WTC11 (cell line): Measurements from ENCODE around the gene CHSY3. TPM values are rescaled to one million over a fixed set of nuclear protein-coding genes. Genes with fewer than 3 reads are reported as not detected.

Experiments used
- ATAC-seq: fragments of 200-7000 bp; cut with Tn5 transposase; 2 replicates; pipeline ENCODE4 v1.10.0; 2021; ENCODE audit warnings: mild to moderate bottlenecking, moderate library complexity
- CTCF ChIA-PET: fragments of 300-600 bp; sonication (Branson Sonifier 250); formaldehyde crosslinking; loops from one replicate; lab custom pipeline; 2021; ENCODE audit warnings: antibody characterized with exemption; lab: Charles Lee
- POLR2A ChIA-PET: fragments of 350-600 bp; sonication (Branson Sonifier 250); formaldehyde crosslinking; loops from one replicate; lab custom pipeline; 2021; ENCODE audit warnings: antibody characterized with exemption; lab: Charles Lee
- DNase-seq: peaks from one replicate; pipeline ENCODE4 v3.0.0; 2021; ENCODE audit warnings: low spot score
- H3K27ac Mint-ChIP-seq: 2 replicates; pipeline ENCODE4 v1.8.0; 2021; ENCODE audit warnings: mixed read lengths
- H3K27me3 Mint-ChIP-seq: 2 replicates; pipeline ENCODE4 v1.8.0; 2021; ENCODE audit warnings: low read depth, mild to moderate bottlenecking, moderate library complexity, mixed read lengths
- H3K36me3 Mint-ChIP-seq: 2 replicates; pipeline ENCODE4 v1.8.0; 2021; ENCODE audit warnings: mixed read lengths
- H3K4me1 Mint-ChIP-seq: 2 replicates; pipeline ENCODE4 v1.8.0; 2022; ENCODE audit warnings: mixed read lengths
- H3K4me3 Mint-ChIP-seq: 2 replicates; pipeline ENCODE4 v1.8.0; 2021; ENCODE audit warnings: mild to moderate bottlenecking, moderate library complexity, mixed read lengths
- H3K9me3 Mint-ChIP-seq: 2 replicates; pipeline ENCODE4 v1.8.0; 2021; ENCODE audit warnings: mixed read lengths
- CBFB ChIP-seq: sonication (generic); formaldehyde crosslinking; IDR thresholded peaks from 2 replicates; pipeline ENCODE4 v1.8.1; 2022; ENCODE audit warnings: mild to moderate bottlenecking, low read depth, missing genetic modification reagents
- GTF2I ChIP-seq: fragments of 250-450 bp; sonication (Bioruptor Pico); conservative IDR thresholded peaks from 2 replicates; pipeline ENCODE4 v1.4.0; 2021; ENCODE audit warnings: mild to moderate bottlenecking
- HMGA2 ChIP-seq: fragments of 250-450 bp; sonication (Bioruptor Pico); IDR thresholded peaks from 2 replicates; pipeline ENCODE4 v1.4.0; 2021; ENCODE audit warnings: mild to moderate bottlenecking, moderate library complexity
- JUN ChIP-seq: sonication (generic); formaldehyde crosslinking; IDR thresholded peaks from 2 replicates; pipeline ENCODE4 v1.8.0; 2023; ENCODE audit warnings: mild to moderate bottlenecking, missing genetic modification reagents
- NR3C1 ChIP-seq: sonication (generic); formaldehyde crosslinking; conservative IDR thresholded peaks from 2 replicates; pipeline ENCODE4 v1.8.1; 2023; ENCODE audit warnings: low read depth, mild to moderate bottlenecking, missing genetic modification reagents
- PRRX2 ChIP-seq: fragments of 250-450 bp; sonication (Bioruptor Pico); IDR thresholded peaks from 2 replicates; pipeline ENCODE4 v1.8.0; 2021; ENCODE audit warnings: mild to moderate bottlenecking
- RORB ChIP-seq: fragments of 250-450 bp; sonication (Bioruptor Pico); IDR thresholded peaks from 2 replicates; pipeline ENCODE4 v1.9.0; 2021; ENCODE audit warnings: mild to moderate bottlenecking
- SOX15 ChIP-seq: fragments of 250-450 bp; sonication (Bioruptor Pico); IDR thresholded peaks from 2 replicates; pipeline ENCODE4 v1.9.0; 2021; ENCODE audit warnings: mild to moderate bottlenecking
- ZNF138 ChIP-seq: sonication (generic); formaldehyde crosslinking; conservative IDR thresholded peaks from 2 replicates; pipeline ENCODE4 v1.8.1; 2022; ENCODE audit warnings: mild to moderate bottlenecking, moderate library complexity, missing genetic modification reagents
- ZNF423 ChIP-seq: fragments of 250-450 bp; sonication (Bioruptor Pico); IDR thresholded peaks from 2 replicates; pipeline ENCODE4 v2.1.2; 2022; ENCODE audit warnings: mild to moderate bottlenecking, moderate library complexity
- ZNF671 ChIP-seq: fragments of 250-450 bp; sonication (Bioruptor Pico); IDR thresholded peaks from 2 replicates; pipeline ENCODE4 v1.8.0; 2021; ENCODE audit warnings: mild to moderate bottlenecking
- total RNA-seq: library from RNA; stranded (reverse); gene quantifications from 3 replicates; pipeline ENCODE4 v1.2.3, GENCODE V29; 2021
- TF ChIP-seq, protein P1 (sequence below): sonication (generic); formaldehyde crosslinking; IDR thresholded peaks from 2 replicates; pipeline ENCODE4 v1.8.1; 2022; ENCODE audit warnings: low read depth, mild to moderate bottlenecking, moderate library complexity, missing genetic modification reagents, borderline replicate concordance
- TF ChIP-seq, protein P2 (sequence below): sonication (generic); formaldehyde crosslinking; IDR thresholded peaks from 2 replicates; pipeline ENCODE4 v1.8.1; 2022; ENCODE audit warnings: low read depth, missing genetic modification reagents, borderline replicate concordance
- TF ChIP-seq, protein P3 (sequence below): sonication (generic); formaldehyde crosslinking; IDR thresholded peaks from 2 replicates; pipeline ENCODE4 v1.8.1; 2022; ENCODE audit warnings: missing genetic modification reagents, borderline replicate concordance
- TF ChIP-seq, protein P4 (sequence below): fragments of 250-450 bp; sonication (Bioruptor Pico); IDR thresholded peaks from 2 replicates; pipeline ENCODE4 v1.9.0; 2021; ENCODE audit warnings: mild to moderate bottlenecking, borderline replicate concordance
- TF ChIP-seq, protein P5 (sequence below): sonication (generic); formaldehyde crosslinking; conservative IDR thresholded peaks from 2 replicates; pipeline ENCODE4 v1.8.1; 2023; ENCODE audit warnings: mild to moderate bottlenecking, low read depth, missing genetic modification reagents, moderate library complexity
- TF ChIP-seq, protein P6 (sequence below): sonication (generic); formaldehyde crosslinking; IDR thresholded peaks from 2 replicates; pipeline ENCODE4 v1.8.0; 2022; ENCODE audit warnings: mild to moderate bottlenecking, missing genetic modification reagents
- TF ChIP-seq, protein P7 (sequence below): sonication (generic); formaldehyde crosslinking; IDR thresholded peaks from 2 replicates; pipeline ENCODE4 v1.8.0; 2022; ENCODE audit warnings: mild to moderate bottlenecking, missing genetic modification reagents
- TF ChIP-seq, protein P8 (sequence below): sonication (generic); formaldehyde crosslinking; IDR thresholded peaks from 2 replicates; pipeline ENCODE4 v1.8.0; 2023; ENCODE audit warnings: mild to moderate bottlenecking, missing genetic modification reagents

Gene CHSY3
- total RNA-seq, 1 experiment from 2014 or later: 0.98 TPM

DNA sequence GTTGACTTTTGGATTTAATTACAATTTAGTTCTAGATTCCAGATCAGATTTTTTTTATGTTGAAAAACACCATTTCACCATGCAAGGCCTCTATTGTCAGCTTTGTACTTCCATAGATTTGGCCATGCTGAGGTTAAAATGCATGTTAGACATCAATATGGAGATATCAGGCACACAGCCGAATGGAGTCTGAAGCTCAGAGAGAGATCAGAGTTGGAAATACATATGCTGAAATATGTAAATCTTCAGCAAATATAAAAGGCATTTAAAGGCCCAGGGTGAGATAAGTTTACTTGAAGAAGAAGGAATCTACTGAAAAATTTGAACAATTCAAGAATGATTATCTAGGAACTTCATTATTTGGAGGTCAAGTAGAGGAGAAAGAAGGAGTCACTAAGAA, 139.6 kb downstream of the CHSY3 start:
- Mint-ChIP-seq H3K27me3 (no peaks in the 10 kb centered on the region), H3K36me3 (no peaks in the 10 kb centered on the region), H3K4me1 (no peaks in the 10 kb centered on the region), H3K4me3 (no peak overlapping the region), H3K27ac (no peak overlapping the region), H3K9me3 (no peaks in the 10 kb centered on the region)
- TF ChIP-seq GTF2I (CRISPR knock-in tag) (no peak), RORB (CRISPR knock-in tag) (no peak), ZNF423 (no peak), NR3C1 (CRISPR knock-in tag) (no peak), HMGA2 (CRISPR knock-in tag) (no peak), JUN (CRISPR knock-in tag) (no peak), SOX15 (no peak)
- TF ChIP-seq, protein P1, sequence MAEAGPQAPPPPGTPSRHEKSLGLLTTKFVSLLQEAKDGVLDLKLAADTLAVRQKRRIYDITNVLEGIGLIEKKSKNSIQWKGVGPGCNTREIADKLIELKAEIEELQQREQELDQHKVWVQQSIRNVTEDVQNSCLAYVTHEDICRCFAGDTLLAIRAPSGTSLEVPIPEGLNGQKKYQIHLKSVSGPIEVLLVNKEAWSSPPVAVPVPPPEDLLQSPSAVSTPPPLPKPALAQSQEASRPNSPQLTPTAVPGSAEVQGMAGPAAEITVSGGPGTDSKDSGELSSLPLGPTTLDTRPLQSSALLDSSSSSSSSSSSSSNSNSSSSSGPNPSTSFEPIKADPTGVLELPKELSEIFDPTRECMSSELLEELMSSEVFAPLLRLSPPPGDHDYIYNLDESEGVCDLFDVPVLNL (CRISPR knock-in tag): no peak
- TF ChIP-seq, protein P2, sequence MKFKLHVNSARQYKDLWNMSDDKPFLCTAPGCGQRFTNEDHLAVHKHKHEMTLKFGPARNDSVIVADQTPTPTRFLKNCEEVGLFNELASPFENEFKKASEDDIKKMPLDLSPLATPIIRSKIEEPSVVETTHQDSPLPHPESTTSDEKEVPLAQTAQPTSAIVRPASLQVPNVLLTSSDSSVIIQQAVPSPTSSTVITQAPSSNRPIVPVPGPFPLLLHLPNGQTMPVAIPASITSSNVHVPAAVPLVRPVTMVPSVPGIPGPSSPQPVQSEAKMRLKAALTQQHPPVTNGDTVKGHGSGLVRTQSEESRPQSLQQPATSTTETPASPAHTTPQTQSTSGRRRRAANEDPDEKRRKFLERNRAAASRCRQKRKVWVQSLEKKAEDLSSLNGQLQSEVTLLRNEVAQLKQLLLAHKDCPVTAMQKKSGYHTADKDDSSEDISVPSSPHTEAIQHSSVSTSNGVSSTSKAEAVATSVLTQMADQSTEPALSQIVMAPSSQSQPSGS (CRISPR knock-in tag): no peak
- TF ChIP-seq, protein P3, sequence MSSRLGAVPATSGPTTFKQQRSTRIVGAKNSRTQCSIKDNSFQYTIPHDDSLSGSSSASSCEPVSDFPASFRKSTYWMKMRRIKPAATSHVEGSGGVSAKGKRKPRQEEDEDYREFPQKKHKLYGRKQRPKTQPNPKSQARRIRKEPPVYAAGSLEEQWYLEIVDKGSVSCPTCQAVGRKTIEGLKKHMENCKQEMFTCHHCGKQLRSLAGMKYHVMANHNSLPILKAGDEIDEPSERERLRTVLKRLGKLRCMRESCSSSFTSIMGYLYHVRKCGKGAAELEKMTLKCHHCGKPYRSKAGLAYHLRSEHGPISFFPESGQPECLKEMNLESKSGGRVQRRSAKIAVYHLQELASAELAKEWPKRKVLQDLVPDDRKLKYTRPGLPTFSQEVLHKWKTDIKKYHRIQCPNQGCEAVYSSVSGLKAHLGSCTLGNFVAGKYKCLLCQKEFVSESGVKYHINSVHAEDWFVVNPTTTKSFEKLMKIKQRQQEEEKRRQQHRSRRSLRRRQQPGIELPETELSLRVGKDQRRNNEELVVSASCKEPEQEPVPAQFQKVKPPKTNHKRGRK (CRISPR knock-in tag): no peak
- TF ChIP-seq, protein P4, sequence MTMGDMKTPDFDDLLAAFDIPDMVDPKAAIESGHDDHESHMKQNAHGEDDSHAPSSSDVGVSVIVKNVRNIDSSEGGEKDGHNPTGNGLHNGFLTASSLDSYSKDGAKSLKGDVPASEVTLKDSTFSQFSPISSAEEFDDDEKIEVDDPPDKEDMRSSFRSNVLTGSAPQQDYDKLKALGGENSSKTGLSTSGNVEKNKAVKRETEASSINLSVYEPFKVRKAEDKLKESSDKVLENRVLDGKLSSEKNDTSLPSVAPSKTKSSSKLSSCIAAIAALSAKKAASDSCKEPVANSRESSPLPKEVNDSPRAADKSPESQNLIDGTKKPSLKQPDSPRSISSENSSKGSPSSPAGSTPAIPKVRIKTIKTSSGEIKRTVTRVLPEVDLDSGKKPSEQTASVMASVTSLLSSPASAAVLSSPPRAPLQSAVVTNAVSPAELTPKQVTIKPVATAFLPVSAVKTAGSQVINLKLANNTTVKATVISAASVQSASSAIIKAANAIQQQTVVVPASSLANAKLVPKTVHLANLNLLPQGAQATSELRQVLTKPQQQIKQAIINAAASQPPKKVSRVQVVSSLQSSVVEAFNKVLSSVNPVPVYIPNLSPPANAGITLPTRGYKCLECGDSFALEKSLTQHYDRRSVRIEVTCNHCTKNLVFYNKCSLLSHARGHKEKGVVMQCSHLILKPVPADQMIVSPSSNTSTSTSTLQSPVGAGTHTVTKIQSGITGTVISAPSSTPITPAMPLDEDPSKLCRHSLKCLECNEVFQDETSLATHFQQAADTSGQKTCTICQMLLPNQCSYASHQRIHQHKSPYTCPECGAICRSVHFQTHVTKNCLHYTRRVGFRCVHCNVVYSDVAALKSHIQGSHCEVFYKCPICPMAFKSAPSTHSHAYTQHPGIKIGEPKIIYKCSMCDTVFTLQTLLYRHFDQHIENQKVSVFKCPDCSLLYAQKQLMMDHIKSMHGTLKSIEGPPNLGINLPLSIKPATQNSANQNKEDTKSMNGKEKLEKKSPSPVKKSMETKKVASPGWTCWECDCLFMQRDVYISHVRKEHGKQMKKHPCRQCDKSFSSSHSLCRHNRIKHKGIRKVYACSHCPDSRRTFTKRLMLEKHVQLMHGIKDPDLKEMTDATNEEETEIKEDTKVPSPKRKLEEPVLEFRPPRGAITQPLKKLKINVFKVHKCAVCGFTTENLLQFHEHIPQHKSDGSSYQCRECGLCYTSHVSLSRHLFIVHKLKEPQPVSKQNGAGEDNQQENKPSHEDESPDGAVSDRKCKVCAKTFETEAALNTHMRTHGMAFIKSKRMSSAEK (CRISPR knock-in tag): no peak
- TF ChIP-seq, protein P5, sequence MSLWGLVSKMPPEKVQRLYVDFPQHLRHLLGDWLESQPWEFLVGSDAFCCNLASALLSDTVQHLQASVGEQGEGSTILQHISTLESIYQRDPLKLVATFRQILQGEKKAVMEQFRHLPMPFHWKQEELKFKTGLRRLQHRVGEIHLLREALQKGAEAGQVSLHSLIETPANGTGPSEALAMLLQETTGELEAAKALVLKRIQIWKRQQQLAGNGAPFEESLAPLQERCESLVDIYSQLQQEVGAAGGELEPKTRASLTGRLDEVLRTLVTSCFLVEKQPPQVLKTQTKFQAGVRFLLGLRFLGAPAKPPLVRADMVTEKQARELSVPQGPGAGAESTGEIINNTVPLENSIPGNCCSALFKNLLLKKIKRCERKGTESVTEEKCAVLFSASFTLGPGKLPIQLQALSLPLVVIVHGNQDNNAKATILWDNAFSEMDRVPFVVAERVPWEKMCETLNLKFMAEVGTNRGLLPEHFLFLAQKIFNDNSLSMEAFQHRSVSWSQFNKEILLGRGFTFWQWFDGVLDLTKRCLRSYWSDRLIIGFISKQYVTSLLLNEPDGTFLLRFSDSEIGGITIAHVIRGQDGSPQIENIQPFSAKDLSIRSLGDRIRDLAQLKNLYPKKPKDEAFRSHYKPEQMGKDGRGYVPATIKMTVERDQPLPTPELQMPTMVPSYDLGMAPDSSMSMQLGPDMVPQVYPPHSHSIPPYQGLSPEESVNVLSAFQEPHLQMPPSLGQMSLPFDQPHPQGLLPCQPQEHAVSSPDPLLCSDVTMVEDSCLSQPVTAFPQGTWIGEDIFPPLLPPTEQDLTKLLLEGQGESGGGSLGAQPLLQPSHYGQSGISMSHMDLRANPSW: no peak
- no peak for ATAC-seq
- DNase-seq: no peak
- ChIA-PET POLR2A (no interaction called here), CTCF (no interaction called here)

DNA sequence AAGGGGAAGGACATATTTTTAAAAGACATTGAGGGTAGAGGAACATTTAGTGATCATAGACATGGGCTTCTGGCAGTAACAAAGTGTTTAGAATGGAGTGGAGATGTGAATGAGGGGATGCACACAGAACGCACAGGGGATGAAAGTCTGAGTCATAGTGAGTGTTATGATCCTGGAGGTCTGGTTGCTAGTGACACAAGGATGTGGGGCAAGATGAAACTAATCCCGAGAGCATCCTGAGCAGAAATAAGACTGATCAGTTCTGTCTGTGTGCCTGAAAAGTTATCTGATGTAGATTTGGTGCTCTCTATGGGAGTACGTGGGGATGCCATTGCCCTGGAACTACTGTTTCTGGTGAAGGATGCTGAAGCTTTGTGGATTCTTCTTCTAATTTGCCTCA, 141.1 kb downstream of the CHSY3 start:
- no peak overlapping the region for H3K4me3 Mint-ChIP-seq
- no peaks in the 10 kb centered on the region for H3K27me3 Mint-ChIP-seq
- POLR2A ChIA-PET: no interaction called here
- no peak for ATAC-seq
- no peaks in the 10 kb centered on the region for H3K4me1 Mint-ChIP-seq
- no peaks in the 10 kb centered on the region for H3K9me3 Mint-ChIP-seq
- CTCF ChIA-PET: no interaction called here
- H3K36me3 Mint-ChIP-seq: no peaks in the 10 kb centered on the region
- no peak for DNase-seq
- H3K27ac Mint-ChIP-seq: no peak overlapping the region
- TF ChIP-seq ZNF671 (CRISPR knock-in tag) (no peak), PRRX2 (CRISPR knock-in tag) (no peak), ZNF138 (CRISPR knock-in tag) (no peak), CBFB (no peak)
- TF ChIP-seq, protein P6, sequence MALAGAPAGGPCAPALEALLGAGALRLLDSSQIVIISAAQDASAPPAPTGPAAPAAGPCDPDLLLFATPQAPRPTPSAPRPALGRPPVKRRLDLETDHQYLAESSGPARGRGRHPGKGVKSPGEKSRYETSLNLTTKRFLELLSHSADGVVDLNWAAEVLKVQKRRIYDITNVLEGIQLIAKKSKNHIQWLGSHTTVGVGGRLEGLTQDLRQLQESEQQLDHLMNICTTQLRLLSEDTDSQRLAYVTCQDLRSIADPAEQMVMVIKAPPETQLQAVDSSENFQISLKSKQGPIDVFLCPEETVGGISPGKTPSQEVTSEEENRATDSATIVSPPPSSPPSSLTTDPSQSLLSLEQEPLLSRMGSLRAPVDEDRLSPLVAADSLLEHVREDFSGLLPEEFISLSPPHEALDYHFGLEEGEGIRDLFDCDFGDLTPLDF (CRISPR knock-in tag): no peak
- TF ChIP-seq, protein P7, sequence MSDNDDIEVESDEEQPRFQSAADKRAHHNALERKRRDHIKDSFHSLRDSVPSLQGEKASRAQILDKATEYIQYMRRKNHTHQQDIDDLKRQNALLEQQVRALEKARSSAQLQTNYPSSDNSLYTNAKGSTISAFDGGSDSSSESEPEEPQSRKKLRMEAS (CRISPR knock-in tag): no peak
- TF ChIP-seq, protein P8, sequence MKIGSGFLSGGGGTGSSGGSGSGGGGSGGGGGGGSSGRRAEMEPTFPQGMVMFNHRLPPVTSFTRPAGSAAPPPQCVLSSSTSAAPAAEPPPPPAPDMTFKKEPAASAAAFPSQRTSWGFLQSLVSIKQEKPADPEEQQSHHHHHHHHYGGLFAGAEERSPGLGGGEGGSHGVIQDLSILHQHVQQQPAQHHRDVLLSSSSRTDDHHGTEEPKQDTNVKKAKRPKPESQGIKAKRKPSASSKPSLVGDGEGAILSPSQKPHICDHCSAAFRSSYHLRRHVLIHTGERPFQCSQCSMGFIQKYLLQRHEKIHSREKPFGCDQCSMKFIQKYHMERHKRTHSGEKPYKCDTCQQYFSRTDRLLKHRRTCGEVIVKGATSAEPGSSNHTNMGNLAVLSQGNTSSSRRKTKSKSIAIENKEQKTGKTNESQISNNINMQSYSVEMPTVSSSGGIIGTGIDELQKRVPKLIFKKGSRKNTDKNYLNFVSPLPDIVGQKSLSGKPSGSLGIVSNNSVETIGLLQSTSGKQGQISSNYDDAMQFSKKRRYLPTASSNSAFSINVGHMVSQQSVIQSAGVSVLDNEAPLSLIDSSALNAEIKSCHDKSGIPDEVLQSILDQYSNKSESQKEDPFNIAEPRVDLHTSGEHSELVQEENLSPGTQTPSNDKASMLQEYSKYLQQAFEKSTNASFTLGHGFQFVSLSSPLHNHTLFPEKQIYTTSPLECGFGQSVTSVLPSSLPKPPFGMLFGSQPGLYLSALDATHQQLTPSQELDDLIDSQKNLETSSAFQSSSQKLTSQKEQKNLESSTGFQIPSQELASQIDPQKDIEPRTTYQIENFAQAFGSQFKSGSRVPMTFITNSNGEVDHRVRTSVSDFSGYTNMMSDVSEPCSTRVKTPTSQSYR: no peak
